GM21367 (cell line): ENCODE results near the gene LBHD1.
"Not testable (repeated sequence)": the region's sequence is repeated elsewhere in the genome, so short reads cannot be mapped to it uniquely, and the experiment has no call there.

ENCODE experiments used
- ATAC-seq: cut with Tn5 transposase; IDR thresholded peaks from one replicate; pipeline ENCODE4 v1.9.1; 2021; ENCODE audit not compliant: unreplicated experiment

LBHD1 gene

DNA sequence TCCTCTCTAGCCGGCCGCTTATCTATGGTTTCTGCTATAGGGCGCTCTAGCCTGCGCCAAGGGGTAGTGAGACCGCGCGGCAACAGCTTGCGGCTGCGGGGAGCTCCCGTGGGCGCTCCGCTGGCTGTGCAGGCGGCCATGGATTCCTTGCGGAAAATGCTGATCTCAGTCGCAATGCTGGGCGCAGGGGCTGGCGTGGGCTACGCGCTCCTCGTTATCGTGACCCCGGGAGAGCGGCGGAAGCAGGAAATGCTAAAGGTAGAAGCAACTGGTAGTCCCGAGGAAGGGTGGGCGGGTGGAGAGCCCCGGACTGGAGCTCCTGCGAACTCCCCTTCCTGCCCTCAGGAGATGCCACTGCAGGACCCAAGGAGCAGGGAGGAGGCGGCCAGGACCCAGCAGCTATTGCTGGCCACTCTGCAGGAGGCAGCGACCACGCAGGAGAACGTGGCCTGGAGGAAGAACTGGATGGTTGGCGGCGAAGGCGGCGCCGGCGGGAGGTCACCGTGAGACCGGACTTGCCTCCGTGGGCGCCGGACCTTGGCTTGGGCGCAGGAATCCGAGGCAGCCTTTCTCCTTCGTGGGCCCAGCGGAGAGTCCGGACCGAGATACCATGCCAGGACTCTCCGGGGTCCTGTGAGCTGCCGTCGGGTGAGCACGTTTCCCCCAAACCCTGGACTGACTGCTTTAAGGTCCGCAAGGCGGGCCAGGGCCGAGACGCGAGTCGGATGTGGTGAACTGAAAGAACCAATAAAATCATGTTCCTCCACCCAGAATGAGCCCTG lies at the start of gene LBHD1, which contains the start of gene UQCC3:
TSS of gene LBHD1 (minus strand) at position 660 of the 782 bp plus-strand sequence. CDS start 2,236 bp downstream, outside the sequence.
TSS of gene UQCC3 (plus strand) at position 66 of the 782 bp plus-strand sequence. CDS start at position 139, 73 bp downstream.
- peak; percentile 39 for ATAC-seq

DNA sequence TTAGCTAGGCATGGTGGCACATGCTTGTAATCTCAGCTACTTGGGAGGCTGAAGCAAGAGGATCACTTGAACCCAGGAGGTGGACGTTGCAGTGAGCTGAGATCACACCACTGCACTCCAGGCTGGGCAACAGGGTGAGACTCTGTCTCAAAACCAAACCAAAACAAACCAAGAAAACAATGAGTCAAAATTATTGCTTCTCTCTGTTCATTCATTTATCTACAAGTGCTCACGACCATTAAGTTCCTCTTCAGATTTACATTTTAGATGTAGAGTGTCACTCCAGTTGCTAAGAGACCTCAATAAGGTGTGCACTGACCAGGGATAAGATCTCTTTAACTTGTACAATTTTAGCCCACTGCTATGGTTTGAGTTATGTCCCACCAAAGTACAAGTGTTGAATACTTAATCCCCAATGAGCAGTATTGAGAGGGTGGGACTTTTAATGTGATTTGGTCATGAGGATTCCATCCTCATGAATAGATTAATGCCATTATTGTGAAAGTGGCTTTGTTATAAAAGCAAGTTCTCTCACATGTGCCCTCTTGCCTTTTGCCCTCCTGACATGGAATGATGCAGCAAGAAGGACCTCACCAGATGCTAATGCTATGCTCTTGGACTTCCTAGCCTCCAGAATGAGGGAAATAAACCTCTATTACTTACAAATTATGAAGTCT lies 47.4 kb upstream of the LBHD1 start:
- ATAC-seq = no peak

DNA sequence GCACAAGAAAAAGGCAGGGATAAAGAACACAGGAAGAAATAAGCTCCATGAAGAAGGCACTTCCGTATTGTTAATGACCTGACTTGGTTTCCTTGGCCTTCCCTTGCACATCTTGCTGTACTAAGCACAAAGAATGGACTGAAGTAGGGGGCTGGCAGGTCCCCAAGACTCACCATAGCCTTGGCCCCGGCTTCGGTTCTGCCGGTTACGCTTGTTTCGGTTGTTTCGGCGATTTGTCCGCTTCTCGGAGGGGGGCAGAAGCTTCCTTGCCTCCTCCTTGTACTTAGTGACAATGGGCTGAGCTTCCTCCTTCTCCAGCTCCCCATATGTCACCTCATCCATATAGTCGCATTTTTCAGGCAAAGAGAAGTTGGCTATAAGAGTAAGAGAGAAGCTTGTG lies 44.7 kb upstream of the LBHD1 start:
- ATAC-seq = no peak

DNA sequence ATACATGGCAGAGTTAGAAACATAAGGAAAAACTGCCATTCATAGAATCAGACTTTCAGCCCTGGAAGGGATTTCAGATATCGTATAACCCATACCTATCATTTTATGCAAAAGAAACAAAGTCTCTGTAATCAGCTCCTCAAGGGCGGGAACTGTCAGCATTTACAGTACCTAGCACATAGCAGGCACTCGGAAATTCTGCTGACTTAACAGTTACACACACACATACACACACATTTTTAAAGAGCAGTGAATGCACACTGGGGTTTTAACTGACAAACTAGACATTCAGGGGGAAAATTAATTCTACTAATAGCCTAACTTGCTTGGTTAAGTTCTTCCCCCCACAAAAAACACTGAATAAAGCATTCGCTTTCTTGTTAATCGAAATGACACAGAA lies 44.1 kb upstream of the LBHD1 start:
- no peak for ATAC-seq

DNA sequence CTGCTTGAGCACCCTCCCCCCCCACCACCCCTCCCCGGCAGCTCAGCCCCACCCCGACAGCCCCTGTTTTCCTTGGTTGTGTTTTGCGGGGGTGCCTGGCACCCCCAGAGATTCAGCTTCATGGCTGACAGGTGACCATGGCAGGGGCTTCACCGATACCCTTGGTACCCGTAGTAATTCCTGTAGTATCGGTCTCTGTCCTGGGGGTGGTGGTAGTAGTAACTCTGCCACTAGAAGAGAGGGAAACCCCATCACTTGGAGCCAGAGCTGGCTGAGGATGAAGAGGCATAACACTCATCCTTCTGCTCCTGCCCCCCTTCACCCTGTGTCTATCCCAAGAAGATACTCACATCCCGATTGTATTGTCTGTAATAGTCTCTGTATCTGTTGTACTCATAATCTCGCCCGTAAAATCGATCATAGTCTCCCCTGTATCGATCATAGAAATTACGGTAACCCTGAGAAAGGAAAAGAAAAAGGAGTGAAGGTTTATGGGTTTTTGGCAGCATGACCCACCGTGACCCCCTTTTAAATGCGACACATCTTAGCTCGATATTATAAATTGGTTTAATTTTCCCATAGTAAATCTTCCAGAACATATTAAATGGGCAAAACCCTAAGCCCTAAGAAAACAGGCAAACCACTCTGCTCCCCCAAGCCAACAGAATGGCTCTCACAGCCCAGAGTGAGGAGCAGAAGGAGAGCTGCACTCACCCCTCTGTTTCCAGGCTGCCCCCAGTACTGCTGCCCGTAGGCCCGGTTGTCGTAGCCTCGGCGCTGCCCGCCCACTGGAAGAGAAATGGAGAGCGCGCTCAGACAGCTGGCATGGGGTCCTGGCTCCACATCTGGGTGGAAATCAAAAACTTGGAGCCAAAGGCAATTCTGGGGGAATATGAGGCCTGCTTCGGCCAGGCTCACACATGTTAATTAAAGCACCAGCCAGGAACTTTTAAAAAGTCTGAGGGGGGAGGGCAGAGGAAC lies 43.4 kb upstream of the LBHD1 start:
- ATAC-seq = no peak

DNA sequence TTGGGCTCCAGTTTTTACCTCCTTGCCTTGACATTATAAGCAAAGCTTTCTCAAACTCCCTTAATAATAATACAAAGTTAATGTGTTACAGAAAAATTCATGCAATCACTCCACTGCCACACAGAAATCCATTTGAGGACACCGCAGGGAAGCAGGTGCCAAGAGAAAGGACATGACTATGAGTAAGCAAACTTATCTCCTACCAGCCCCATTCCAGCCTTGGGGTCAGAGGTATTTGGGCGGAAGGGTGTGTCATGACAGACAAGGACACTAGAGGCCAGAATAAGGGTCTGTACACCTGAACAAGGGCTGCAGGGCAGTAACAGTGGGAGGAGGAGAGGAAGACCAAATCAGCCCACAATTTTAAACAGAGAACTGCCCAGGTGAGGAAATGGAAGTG lies 41.3 kb upstream of the LBHD1 start:
- ATAC-seq = no peak

DNA sequence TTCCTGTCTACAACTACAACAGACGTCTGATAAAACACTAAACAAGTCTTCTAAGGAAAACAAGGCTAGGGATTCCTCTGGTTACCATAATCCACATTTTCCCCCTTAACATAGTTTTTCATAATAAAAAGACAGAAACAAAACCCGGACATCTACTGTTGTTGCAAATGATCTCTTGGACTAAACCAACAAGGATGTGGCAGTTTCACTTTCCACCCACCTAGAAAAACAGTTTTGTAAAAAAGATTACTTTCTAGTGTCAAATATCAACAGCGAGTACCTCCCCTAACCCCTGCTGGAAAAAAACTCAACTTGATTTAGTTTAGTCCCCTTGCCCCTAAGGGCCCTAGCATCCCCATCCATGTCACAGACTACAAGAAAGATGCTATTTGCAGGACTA lies 40.8 kb upstream of the LBHD1 start:
- ATAC-seq = no peak

DNA sequence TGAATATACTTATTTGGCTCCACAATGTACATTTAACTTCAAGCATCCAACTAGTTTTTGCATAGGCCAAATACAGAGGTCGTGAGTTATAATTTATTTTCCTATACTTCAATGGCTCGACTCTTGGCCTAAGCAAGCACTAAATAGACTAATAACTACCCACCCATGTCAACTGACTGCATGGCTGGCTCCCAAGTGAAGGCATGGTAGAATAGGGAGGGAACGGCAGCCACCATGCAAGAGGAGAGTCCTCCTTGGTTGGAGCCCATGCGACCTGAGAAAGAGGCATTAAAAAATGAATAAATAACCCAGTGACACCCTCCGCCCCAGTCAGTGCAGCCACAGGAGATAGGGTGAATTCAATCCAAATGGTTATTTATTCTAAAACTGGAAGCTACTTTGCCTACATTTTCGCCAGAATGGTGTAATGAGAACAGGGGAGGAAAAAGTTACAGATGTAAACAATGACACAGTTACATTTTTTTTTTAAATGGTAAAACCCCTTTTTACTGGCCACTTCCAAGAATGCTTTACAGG lies 40.3 kb upstream of the LBHD1 start:
- ATAC-seq = no peak

DNA sequence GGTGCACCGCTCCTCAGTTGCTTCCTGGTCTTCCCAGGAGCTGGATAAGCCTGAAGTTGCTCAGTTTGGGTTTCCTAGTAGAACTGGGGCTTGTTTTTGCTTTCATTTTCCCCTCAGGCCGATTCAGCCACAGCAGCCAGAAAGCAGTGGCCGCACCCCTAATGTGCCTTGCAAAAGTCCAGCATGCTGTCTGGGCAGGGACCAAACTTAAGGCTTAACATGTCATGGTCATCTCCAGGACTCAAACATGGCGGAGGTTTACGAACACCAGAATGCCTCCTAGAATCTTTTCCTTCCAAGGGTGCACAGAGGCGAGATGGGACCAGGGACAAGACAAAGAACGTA lies 37.9 kb upstream of the LBHD1 start:
- no peak for ATAC-seq

DNA sequence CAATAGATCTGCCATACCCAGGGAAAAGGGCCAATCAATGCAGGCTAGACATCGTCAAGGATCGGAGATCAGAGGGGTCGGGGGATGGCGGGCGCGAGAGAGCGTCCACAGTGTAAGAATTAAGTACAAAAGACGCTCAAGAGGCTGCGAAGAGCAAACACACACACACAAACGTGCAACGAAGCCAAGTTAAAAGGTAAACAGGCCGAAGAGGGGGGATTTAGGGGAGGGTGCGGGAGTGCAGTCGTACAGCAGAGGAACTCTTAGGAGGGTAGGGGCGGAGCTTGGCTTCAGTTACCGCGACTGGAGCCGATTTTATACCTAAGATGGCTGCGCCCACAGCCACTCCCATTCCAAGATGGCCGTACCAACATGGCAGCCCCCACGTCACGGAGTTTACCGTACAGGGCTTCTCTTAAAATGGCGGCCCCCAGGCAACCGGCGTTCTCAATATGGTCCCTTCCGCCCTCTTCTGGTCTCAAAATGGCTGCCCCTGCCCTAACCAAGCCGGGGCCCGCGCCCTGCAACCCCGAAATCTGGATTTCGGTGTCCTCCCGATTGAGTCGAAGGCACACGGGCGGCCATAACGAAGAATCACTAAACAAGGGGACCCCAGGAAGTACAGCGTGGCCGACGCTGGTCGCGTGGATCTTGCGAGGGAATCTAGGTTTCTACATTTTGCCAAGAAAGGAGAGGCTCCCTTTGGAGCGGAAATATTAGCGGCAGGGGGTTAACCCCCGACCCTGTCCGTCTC lies 37.4 kb upstream of the LBHD1 start:
- ATAC-seq = peak; percentile 56

DNA sequence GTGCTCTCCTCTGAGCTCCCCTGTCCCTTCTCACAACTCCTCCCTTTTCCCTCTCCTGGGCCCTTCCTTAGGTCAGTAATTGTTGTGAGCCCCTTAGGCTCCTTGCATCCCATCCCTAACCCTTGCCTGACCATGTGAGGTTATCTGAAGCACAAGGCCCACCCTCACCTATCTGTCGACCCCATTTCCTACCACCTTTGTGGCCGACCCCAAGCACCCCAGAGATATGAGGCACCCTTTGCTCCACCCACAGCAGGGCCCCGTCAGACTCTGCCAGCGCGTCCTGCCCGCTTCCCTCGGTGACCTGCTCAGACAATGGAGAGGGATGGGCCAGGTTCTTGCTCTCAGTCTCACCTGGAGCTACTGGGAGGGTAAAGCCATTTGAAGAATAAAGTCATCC lies 36.7 kb upstream of the LBHD1 start:
- no peak for ATAC-seq

DNA sequence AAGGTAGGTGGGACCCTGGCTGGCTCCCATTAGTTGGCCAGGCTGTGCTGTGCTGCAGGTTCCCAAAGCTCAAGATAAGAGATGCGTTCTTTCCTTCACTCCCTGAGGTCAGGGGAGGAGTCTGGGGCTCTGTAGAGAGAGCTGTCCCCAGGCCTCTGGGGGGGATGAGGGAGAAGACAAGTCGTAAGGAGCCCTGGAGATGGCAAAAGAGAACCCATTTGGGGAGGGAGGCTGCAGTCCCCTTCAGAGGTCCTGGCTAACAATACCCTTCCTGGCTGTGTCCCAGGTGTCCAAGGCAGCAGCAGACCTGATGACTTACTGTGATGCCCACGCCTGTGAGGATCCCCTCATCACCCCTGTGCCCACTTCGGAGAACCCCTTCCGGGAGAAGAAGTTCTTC lies 36.3 kb upstream of the LBHD1 start:
- no peak for ATAC-seq

DNA sequence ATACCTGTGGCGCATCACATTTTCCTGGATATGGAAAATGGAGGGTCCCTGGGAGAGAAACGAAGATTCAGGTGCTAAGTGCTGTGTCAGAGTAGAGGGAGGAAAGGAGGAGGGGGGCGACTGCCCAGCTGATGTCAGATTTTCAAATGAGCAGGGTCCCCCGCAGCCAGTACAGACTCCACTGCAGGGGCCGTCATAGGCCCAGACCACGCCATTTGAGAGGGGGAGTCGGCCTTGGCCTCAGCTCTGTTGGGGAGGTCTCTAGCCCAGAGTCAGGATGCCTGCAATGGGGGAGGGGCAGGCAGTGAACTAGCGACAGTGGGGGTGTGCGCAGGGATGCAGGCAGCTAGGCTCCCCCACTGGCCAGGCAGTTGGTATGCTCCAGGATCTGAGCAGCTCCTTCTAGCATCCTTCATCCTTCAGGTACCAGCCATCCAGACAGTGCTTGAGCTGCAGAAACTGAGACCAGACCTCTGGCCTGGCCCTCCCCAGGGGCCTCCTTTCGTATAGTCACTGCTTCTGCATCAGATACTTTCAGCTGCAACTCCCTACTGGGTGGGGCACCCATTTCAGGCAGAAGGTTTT lies 35.3 kb upstream of the LBHD1 start, which contains the start of the genes BSCL2 and GNG3:
TSS of gene BSCL2 (minus strand) at position 148 of the 585 bp plus-strand sequence. CDS start 229 bp downstream, outside the sequence.
TSS of gene GNG3 (plus strand) at position 400 of the 585 bp plus-strand sequence. CDS start 620 bp downstream, outside the sequence.
- no peak for ATAC-seq

DNA sequence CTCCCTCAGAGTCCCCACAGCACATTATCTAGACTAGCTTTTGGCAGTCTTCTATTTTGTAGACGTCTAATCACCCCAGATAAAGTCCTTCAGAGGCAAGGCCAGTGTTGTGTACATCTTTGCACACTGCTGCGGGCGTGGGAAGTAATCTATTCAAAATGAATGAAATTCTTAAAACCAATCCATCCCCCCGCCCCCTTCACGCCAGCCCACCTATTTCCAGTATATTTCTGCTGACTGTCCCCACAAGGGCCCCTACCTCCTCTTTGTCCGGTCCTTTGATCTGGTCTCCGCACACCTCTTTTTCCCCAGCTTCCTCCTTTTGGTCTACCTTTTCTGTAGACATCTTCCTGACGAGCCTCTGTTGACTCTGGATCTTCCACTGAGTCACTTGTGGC lies 34.8 kb upstream of the LBHD1 start:
- no peak for ATAC-seq

DNA sequence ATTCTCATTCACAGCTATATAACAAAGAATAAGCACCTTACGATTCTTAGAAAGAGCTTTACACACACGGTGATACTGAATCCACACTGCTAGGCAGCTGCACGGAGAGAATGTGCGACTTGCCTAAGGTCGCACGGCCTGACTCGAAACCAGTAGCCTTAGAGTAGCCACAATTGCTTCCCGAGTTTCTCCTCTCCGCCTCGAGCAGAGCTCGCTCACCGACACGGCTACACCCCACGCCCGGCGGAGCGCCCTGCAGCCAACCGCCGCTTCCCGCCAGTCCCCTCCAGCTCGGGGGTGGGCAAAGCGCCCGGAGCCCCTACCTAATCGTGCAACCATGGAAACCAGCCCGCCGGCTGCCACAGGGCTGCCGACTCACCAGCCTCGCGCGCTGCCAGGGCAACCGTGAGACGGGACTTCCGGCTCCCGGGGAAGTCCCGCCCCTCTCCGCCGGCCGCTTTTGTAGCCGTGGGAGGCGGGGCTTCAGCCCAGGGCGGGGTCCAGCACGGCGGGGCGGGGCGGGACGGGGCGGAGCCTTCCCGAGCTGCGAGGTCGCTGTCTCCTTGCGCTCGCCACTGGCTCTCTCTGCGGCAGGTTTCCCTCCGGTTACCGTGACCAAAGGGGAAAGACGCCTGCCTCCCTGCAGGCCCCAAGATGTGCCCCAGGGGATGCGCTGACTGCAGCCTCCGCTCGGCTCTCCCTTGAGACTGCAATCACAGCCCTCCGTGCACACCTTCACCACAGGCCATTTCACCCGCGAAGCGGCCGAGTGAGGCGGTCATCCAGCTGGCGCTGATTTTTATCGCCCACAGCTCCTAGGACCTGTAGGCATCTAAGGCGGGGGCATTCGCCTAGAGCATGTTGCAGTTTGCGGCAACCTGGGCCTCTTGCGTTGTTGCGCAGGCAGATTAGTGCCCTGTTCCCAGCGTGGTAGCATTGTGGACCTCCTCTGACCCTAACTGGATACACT lies 34.1 kb upstream of the LBHD1 start:
- peak; percentile 54 for ATAC-seq

DNA sequence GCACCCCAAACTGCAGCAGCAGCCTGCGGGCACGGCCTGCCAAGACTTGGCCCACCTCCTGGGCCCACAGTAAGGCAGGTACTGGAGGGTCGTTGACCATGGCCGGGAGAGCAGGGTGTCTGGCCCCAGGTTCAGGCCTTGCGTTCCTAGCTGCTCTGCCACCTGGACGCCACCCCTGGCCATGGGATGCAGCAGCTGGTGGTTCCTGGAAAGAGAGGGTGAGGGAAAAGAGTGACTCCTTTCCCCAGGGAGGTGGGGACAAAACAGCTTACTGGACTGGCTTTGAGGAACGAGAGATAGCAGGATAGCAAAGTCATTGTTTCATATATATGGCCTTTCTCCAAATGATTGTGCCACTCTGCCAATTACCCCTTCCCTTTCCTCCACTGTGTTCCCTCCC lies 33.3 kb upstream of the LBHD1 start:
- ATAC-seq = no peak

DNA sequence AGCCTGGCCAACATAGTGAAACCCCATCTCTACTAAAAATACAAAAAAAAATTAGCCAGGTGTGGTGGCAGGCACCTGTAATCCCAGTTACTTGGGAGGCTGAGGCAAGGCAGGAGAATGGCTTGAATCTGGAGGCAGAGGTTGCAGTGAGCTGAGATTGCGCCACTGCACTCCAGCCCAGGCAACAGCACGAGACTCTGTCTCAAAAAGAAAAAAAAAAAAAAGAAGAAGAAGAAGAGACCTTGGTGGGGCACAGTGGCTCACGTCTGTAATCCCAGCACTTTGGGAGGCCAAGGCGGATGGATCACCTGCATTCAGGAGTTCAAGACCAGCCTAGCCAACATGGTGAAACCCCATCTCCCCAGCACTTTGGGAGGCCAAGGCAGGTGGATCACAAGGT lies 31.9 kb upstream of the LBHD1 start:
- ATAC-seq = not testable (repeated sequence)

DNA sequence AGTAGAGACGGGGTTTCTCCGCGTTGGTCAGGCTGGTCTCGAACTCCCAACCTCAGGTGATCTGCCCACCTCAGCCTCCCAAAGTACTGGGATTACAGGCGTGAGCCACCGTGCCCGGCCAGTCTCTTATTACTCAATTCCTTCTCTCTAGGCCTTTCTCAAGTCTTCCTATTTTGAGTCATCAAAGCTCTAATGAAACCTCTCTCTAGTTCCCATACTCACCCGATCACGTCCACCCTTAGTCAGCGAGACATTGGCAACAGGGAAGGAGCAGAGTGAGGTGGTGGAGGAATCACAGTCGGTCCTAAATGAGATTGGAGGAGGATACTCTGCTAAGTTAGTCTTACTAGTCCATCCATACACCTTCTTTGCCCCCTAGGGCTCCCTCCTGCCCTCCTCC lies 30.2 kb upstream of the LBHD1 start:
- ATAC-seq = no peak
